Heart right ventricle (tissue), 16 donors: ENCODE measurements around the gene MYO5A. TPM values are rescaled to one million over a fixed set of nuclear protein-coding genes. Genes with fewer than 3 reads are reported as not detected.

Experiments used
- ATAC-seq, 8 donors: fragments of 200-7000 bp; cut with Tn5 transposase; one replicate each; pipeline ENCODE4 v1.9.1; 2020; ENCODE audit warnings: mild to moderate bottlenecking in 8 of 8, moderate library complexity in 8 of 8, moderate number of reproducible peaks in 1 of 8
- DNase-seq, 2 donors: peaks; one replicate each; pipeline ENCODE4 v3.0.0-alpha.2; 2020
- H3K27ac ChIP-seq, 10 donors: fragments of 200-600 bp; sonication (generic) in 2 of 10; one replicate each; pipeline versions ENCODE4 v1.5.0 to v1.8.0; 2020 to 2022; ENCODE audit warnings: mild to moderate bottlenecking in 3 of 10
- H3K27me3 ChIP-seq, 7 donors: fragments of 200-600 bp; one replicate each; pipeline ENCODE4 v1.8.0; 2021 to 2022; ENCODE audit warnings: mild to moderate bottlenecking in 2 of 7
- H3K36me3 ChIP-seq, 9 donors: fragments of 200-600 bp; sonication (generic) in 1 of 9; one replicate each; pipeline versions ENCODE4 v1.5.0 to v1.8.0; 2020 to 2022; ENCODE audit warnings: mild to moderate bottlenecking in 2 of 9
- H3K4me1 ChIP-seq, 9 donors: fragments of 200-600 bp; sonication (generic) in 1 of 9; one replicate each; pipeline versions ENCODE4 v1.5.0 to v1.8.0; 2020 to 2022; ENCODE audit warnings: mild to moderate bottlenecking in 4 of 9
- H3K4me3 ChIP-seq, 10 donors: fragments of 200-600 bp; sonication (generic) in 2 of 10; one replicate each; pipeline versions ENCODE4 v1.5.0 to v1.8.0; 2020 to 2022; ENCODE audit warnings: mild to moderate bottlenecking in 7 of 10, moderate library complexity in 2 of 10
- H3K9me3 ChIP-seq, 11 donors: fragments of 200-600 bp in 10 of 11; sonication (generic) in 2 of 11; one replicate each; pipeline versions ENCODE4 v1.5.0 to v1.8.0; 2013 to 2022; ENCODE audit warnings: mild to moderate bottlenecking in 2 of 11, control low read depth in 1 of 11, moderate library complexity in 1 of 11
- CTCF ChIP-seq, 9 donors: fragments of 200-600 bp; sonication (generic) in 2 of 9; IDR thresholded peaks; one replicate each; pipeline versions ENCODE4 v1.5.0 to v1.8.0; 2021 to 2022; ENCODE audit warnings: antibody characterized with exemption in 9 of 9, mild to moderate bottlenecking in 5 of 9, moderate library complexity in 1 of 9
- WGBS, 2 donors: extraction: QIAGEN DNeasy Blood & Tissue Kit; methylation state at CpG; one replicate each; pipeline ENCODE4 v1.1.7; 2013; ENCODE audit warnings: inconsistent platforms in 1 of 2; 5-methylcytosine and 5-hydroxymethylcytosine counted together
- intact Hi-C, 10 donors: fragments of 100-400 bp; cut with DNase I; formaldehyde crosslinking; loops; one replicate each; pipeline versions ENCODE4 v1.11.1 to v1.14.2; 2022
- polyA plus RNA-seq, 2 donors: library from polyadenylated mRNA; stranded (reverse); fragments of 200-250 nt; gene quantifications; one replicate each; pipeline ENCODE4 v1.2.3, GENCODE V29; 2013
- total RNA-seq, 10 donors: library from RNA; stranded (reverse); fragmentation: NEBNext Ultra II Directional in 3 of 10; extraction: Animal tissue kit (Norgen Biotek cat#: 25700) in 3 of 10; gene quantifications; one replicate each; pipeline versions ENCODE4 v1.2.1 to v1.2.4, GENCODE V29; 2021 to 2023
- donor health status: Arrhythmogenic right ventricular cardiomyopathy.
- donor health status: ischemic (EF 13 %, LVEDD 7.1; RV severe dilation, severe dysfunction).
- donor health status: healthy with polysubstance abuse.
- donor health status: DM: no; HTN: yes; CAD: no.
- donor health status: DM: no; HTN: no; CAD: no.
- donor health status: ischemic (EF 25% LVEDD 6.9; RV normal size, moderate dysfunction).
- donor health status: ischemic (EF 25% LVEDD 5.7; RV mildly dilated, moderate dysfunction).
- donor health status: healthy.
- donor health status: DM: yes; HTN: yes; CAD: no.
- donor health status: Ischemic cardiomyopathy.
- donor health status: ischemic (EF 35%, LVEDD 5.7; RV mildly dilated, moderate dysfunction).
- donor health status: nonischemic (EF 11% LVEDD 7.7; RV severe dilation, severe dysfunction).
- donor health status: DM: yes; HTN: yes; CAD: no.
- donor health status: PGD.
- donor health status: ischemic (EF 29% LVEDD 5.4; RV normal size, mild dysfunction).
- donor health status: nonischemic (EF 23%, LVEDD 6.1; RV moderate dilation, normal function).

Gene MYO5A
- total and polyA plus RNA-seq, 12 donors, result 3.1 to 15.7 (median 6.3) TPM

- ATAC-seq (no peak), DNase-seq (no peak)
- 92 to 93% methylated on average over 13 of the region's 13 CpGs for WGBS, 2 donors
- Histone ChIP-seq H3K4me3 (no peak overlapping the region), H3K36me3 (peaks cover 0 to 30% (median 0%) of the 10 kb centered on the region in 9 donors), H3K4me1 (peaks cover 0 to 8% (median 0%) of the 10 kb centered on the region in 9 donors), H3K27ac (no peak overlapping the region), H3K9me3 (no peaks in the 10 kb centered on the region), H3K27me3 (no peaks in the 10 kb centered on the region)
- intact Hi-C loops, result no loop called here
- no peak for TF ChIP-seq CTCF (IDR thresholded peaks at IDR 0.05)
These were observed 249.9 kb downstream of the MYO5A start for GRCh38 chr15:52278636-52279367.

DNA sequence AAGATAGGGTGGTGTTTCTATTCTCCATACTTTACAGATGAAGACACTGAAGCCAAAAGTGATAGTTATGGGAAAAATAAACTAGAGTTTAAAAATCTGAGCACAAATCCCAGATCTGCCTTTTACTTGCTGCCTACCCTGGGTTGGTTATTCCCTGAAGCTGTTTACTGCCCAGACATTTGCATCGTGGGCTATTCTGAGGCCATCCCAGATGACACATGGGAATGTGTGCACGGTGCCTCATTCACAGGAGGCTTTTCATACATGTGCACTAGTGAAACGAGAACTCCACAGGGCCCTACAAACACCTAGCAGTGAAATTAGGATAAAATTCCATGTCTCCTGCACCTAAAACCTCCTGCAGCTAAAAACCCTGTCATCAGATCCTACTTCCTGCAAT is 250.5 kb downstream of the MYO5A start:
- Histone ChIP-seq H3K9me3 (no peaks in the 10 kb centered on the region), H3K27ac (no peak overlapping the region), H3K36me3 (peaks cover 0 to 35% (median 0%) of the 10 kb centered on the region in 9 donors), H3K4me3 (no peak overlapping the region), H3K27me3 (no peaks in the 10 kb centered on the region), H3K4me1 (peaks cover 0 to 8% (median 0%) of the 10 kb centered on the region in 9 donors)
- TF ChIP-seq CTCF (IDR thresholded peaks at IDR 0.05), result no peak
- intact Hi-C loops, result no loop called here
- DNase-seq, result no peak
- WGBS, 2 donors, result 71 to 78% methylated on average over 3 of the region's 3 CpGs
- no peak for ATAC-seq

DNA sequence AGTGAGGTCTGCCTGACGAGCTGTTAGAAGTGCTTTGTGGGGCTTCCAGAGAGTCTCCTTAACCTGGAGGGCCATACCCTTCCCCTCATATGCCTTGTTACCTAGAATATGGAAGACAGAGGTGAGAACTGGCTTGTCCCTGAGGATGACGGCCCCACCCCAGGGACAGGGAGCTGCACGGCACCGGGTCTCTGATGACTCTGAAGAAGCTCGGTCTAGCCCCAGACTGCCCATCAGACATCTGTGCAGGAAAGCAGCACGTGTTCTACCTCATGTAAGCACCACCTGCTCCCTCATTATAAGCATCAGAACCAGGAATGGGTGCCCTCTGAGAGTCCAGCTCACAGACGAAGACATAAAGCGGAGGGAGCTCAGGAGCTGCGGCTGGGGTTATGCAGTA is 251.1 kb downstream of the MYO5A start:
- Histone ChIP-seq H3K27ac (no peak overlapping the region), H3K4me3 (no peak overlapping the region), H3K4me1 (peaks cover 0 to 8% (median 0%) of the 10 kb centered on the region in 9 donors), H3K9me3 (no peaks in the 10 kb centered on the region), H3K36me3 (peaks cover 0 to 39% (median 0%) of the 10 kb centered on the region in 9 donors), H3K27me3 (no peaks in the 10 kb centered on the region)
- ATAC-seq (no peak), DNase-seq (no peak)
- no peak for TF ChIP-seq CTCF (IDR thresholded peaks at IDR 0.05)
- WGBS, 2 donors, result 89 to 90% methylated on average over 9 of the region's 9 CpGs
- intact Hi-C loops, result no loop called here

DNA sequence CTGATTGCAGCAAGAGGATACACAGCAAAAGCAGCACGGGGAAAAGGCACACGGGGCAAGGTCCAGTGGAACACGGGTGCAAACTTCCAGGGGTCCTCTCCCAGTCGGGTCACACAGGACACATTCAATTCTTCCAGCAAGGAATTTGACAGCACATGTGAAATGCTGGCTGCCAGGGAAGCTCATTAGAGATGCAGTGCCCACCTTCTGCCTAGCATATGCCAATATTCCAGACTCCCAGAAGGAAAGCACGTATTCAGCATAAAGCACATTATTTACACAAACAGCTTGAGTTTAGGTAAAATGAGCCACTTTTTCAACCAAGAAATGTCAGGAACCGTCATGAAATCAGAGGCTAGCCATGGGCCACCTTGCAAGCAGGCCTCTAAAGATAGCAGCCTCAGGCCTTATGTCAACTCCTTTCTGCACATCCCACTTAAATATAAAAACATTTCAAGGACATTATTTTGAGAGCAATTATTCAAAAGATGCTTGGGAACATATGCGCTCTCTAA is 252.4 kb downstream of the MYO5A start:
- intact Hi-C loops, result no loop called here
- no peak overlapping the region for H3K27ac ChIP-seq
- no peak for TF ChIP-seq CTCF (IDR thresholded peaks at IDR 0.05)
- peaks cover 0 to 6% (median 0%) of the 10 kb centered on the region in 9 donors for H3K4me1 ChIP-seq
- WGBS, 2 donors, result 95 to 98% methylated on average over 7 of the region's 7 CpGs
- H3K36me3 ChIP-seq, result peaks cover 0 to 52% (median 0%) of the 10 kb centered on the region in 9 donors
- no peak for ATAC-seq
- DNase-seq, result no peak
- no peak overlapping the region for H3K4me3 ChIP-seq
- no peaks in the 10 kb centered on the region for H3K9me3 ChIP-seq
- H3K27me3 ChIP-seq, result no peaks in the 10 kb centered on the region
